DMS 273 (cell line): ENCODE measurements around the gene FAM156A.
"Not testable (repeated sequence)": the region's sequence is repeated elsewhere in the genome, so short reads cannot be mapped to it uniquely, and the experiment has no call there.

ENCODE experiments used
- DNase-seq: peaks from one replicate; lab custom pipeline; 2025; ENCODE audit not compliant: unreplicated experiment; lab: John Stamatoyannopoulos, UW

FAM156A gene

GRCh38 chrX:52966993-52967738, 8.8 kb upstream of the FAM156A start:
- DNase-seq: not testable (repeated sequence)

GRCh38 chrX:52958961-52959360, 643 bp upstream of the FAM156A start:
- not testable (repeated sequence) for DNase-seq

- not testable (repeated sequence) for DNase-seq
Measured at GRCh38 chrX:52949884-52950283, 8.4 kb downstream of the FAM156A start.

GRCh38 chrX:52949325-52949724, 9.0 kb downstream of the FAM156A start:
- not testable (repeated sequence) for DNase-seq

GRCh38 chrX:52948265-52948664, 10.1 kb downstream of the FAM156A start:
- DNase-seq: not testable (repeated sequence)

GRCh38 chrX:52947501-52947900, 10.8 kb downstream of the FAM156A start:
- DNase-seq: not testable (repeated sequence)

GRCh38 chrX:52945838-52946494, 12.4 kb downstream of the FAM156A start:
- DNase-seq: not testable (repeated sequence)

GRCh38 chrX:52941728-52942127, 16.6 kb downstream of the FAM156A start:
- not testable (repeated sequence) for DNase-seq

- DNase-seq: not testable (repeated sequence)
Measured at GRCh38 chrX:52940704-52941103, 17.6 kb downstream of the FAM156A start.

GRCh38 chrX:52935470-52935784, 22.9 kb downstream of the FAM156A start:
- not testable (repeated sequence) for DNase-seq

GRCh38 chrX:52934704-52935469, 23.4 kb downstream of the FAM156A start:
- peak; percentile 97 for DNase-seq

GRCh38 chrX:52933976-52934703, 24.2 kb downstream of the FAM156A start:
- DNase-seq: no peak

GRCh38 chrX:52933213-52933612, 25.1 kb downstream of the FAM156A start:
- no peak for DNase-seq

GRCh38 chrX:52930214-52930613, 28.1 kb downstream of the FAM156A start:
- not testable (repeated sequence) for DNase-seq

- DNase-seq: no peak
Measured at GRCh38 chrX:52923781-52924241, 34.5 kb downstream of the FAM156A start.

GRCh38 chrX:52914704-52915103, 43.6 kb downstream of the FAM156A start:
- not testable (repeated sequence) for DNase-seq

- DNase-seq: not testable (repeated sequence)
Measured at GRCh38 chrX:52913681-52914080, 44.6 kb downstream of the FAM156A start.

- not testable (repeated sequence) for DNase-seq
Measured at GRCh38 chrX:52909313-52909969, 48.9 kb downstream of the FAM156A start.

- DNase-seq: not testable (repeated sequence)
Measured at GRCh38 chrX:52907900-52908299, 50.4 kb downstream of the FAM156A start.

- not testable (repeated sequence) for DNase-seq
Measured at GRCh38 chrX:52907137-52907536, 51.2 kb downstream of the FAM156A start.
